Activated CD8-positive, alpha-beta memory T cell treated with anti-CD3 and anti-CD28 coated beads, Interleukin-2, amount 50 U/mL, for 1 hour (primary cell): ENCODE results near the gene GNAI2.
A peak's percentile ranks its signal among the peaks of the same experiment; 100 is the strongest.
"Not testable (repeated sequence)": the region's sequence is repeated elsewhere in the genome, so short reads cannot be mapped to it uniquely, and the experiment has no call there.

Experiments used
- DNase-seq: peaks from one replicate; pipeline ENCODE4 v3.0.0-alpha.2; 2020; ENCODE audit errors: extremely low read depth

The GNAI2 gene

GRCh38 chr3:50245251-50245745, 9.3 kb downstream of the GNAI2 start:
- no peak for DNase-seq

- DNase-seq = peak; percentile 92
Observed at GRCh38 chr3:50245831-50246516, 10.0 kb downstream of the GNAI2 start.

GRCh38 chr3:50246517-50246954, 10.5 kb downstream of the GNAI2 start:
- DNase-seq = peak; percentile 67

- no peak for DNase-seq
Observed at GRCh38 chr3:50248387-50248786, 12.4 kb downstream of the GNAI2 start.

GRCh38 chr3:50249457-50249856, 13.5 kb downstream of the GNAI2 start:
- DNase-seq = no peak

GRCh38 chr3:50250514-50250913, 14.5 kb downstream of the GNAI2 start:
- no peak for DNase-seq

GRCh38 chr3:50251220-50251619, 15.2 kb downstream of the GNAI2 start:
- DNase-seq = no peak

- no peak for DNase-seq
Observed at GRCh38 chr3:50254577-50255250, 18.7 kb downstream of the GNAI2 start.

GRCh38 chr3:50255251-50255615, 19.2 kb downstream of the GNAI2 start:
- no peak for DNase-seq

GRCh38 chr3:50256978-50257890, 21.2 kb downstream of the GNAI2 start:
- no peak for DNase-seq

- no peak for DNase-seq
Observed at GRCh38 chr3:50258029-50258680, 22.2 kb downstream of the GNAI2 start.

GRCh38 chr3:50258979-50259378, 23.0 kb downstream of the GNAI2 start:
- no peak for DNase-seq

- DNase-seq = no peak
Observed at GRCh38 chr3:50259432-50260026, 23.5 kb downstream of the GNAI2 start.

GRCh38 chr3:50260027-50260941, 24.3 kb downstream of the GNAI2 start:
- DNase-seq = no peak

- no peak for DNase-seq
Observed at GRCh38 chr3:50260942-50261441, 25.0 kb downstream of the GNAI2 start.

GRCh38 chr3:50261505-50261904, 25.5 kb downstream of the GNAI2 start:
- no peak for DNase-seq

- not testable (repeated sequence) for DNase-seq
Observed at GRCh38 chr3:50262200-50262599, 26.2 kb downstream of the GNAI2 start.

GRCh38 chr3:50262778-50263177, 26.8 kb downstream of the GNAI2 start:
- DNase-seq = no peak

GRCh38 chr3:50263478-50264382, 27.7 kb downstream of the GNAI2 start:
- no peak for DNase-seq
